Measurements from ENCODE around the gene SRCAP. TPM values are rescaled to one million over a fixed set of nuclear protein-coding genes. Genes with fewer than 3 reads are reported as not detected.
A peak's percentile ranks its signal among the peaks of the same experiment; 100 is the strongest.

The SRCAP gene
- total RNA-seq, 1 experiment from 2014 or later, result 116 TPM

GRCh38 chr16:30775131-30775391 is 76.1 kb downstream of the SRCAP start:
- 0 out of 2 replicates have a peak, but pooled peaks cover 3% of the 10 kb centered on the region for H4K20me1 ChIP-seq (ENCODE audit: insufficient read depth)
- H3K4me3 ChIP-seq, result peak overlapping the region; percentile 84
- peaks cover 3% of the 10 kb centered on the region for H3K79me2 ChIP-seq (ENCODE audit: low read depth)
- no peak overlapping the region for H3K27ac ChIP-seq
- peak overlapping the region; percentile 93 for H3K4me2 ChIP-seq
- no peaks in the 10 kb centered on the region for H3K9me3 ChIP-seq (ENCODE audit: insufficient read depth, low read depth)
- intact Hi-C loops (cut with micrococcal nuclease; ENCODE audit: unreplicated experiment), result loop anchor here (5.0 kb wide), 2 partner anchors 33 to 37 kb away; a partner anchor contains a TSS
- DNase-seq, result no peak
- peaks cover 8% of the 10 kb centered on the region; the same call in 1 of the 2 replicates for H3K4me1 ChIP-seq (replicated peaks; ENCODE audit: insufficient read depth)
- H2AFZ ChIP-seq, result no peak overlapping the region
- no peaks in the 10 kb centered on the region for H3K27me3 ChIP-seq (ENCODE audit: insufficient read depth, low read depth)
- no peaks in the 10 kb centered on the region for H3K9me2 ChIP-seq (ENCODE audit: insufficient read depth)
- ChIA-PET POLR2A (ENCODE audit: unreplicated experiment) (interaction anchor here (0.6 to 1.5 kb wide), 3 partner anchors 27 to 42 kb away, joined by 4 to 6 read pairs (median 5); partner anchors contain the start of gene PHKG2), CTCF (interaction anchor here (0.9 kb wide), 1 partner anchor 167 kb away, joined by 4 read pairs; no protein-coding TSS in a partner anchor)
- TF ChIP-seq EZH2 (IDR thresholded peaks at IDR 0.05; ENCODE audit: low read depth), result no peak
- no peak for TF ChIP-seq CTCF (conservative IDR thresholded peaks at IDR 0.05)
- H3K36me3 ChIP-seq (ENCODE audit: low read depth), result peaks cover 13% of the 10 kb centered on the region; the same call in 1 of the 2 replicates
- BruUV-seq (replicated peaks), result no TSS peak
- H3F3A ChIP-seq (ENCODE audit: insufficient read depth, low read depth), result peaks cover 45% of the 10 kb centered on the region; the same call in 1 of the 2 replicates

- Histone ChIP-seq H3K36me3 (ENCODE audit: low read depth) (peaks cover 8% of the 10 kb centered on the region; the same call in 1 of the 2 replicates), H3K79me2 (ENCODE audit: low read depth) (peaks cover 3% of the 10 kb centered on the region)
- TF ChIP-seq EZH2 (IDR thresholded peaks at IDR 0.05; ENCODE audit: low read depth), result no peak
- TF ChIP-seq CTCF (conservative IDR thresholded peaks at IDR 0.05), result no peak; the same call in 1 of the 2 replicates
Measured at GRCh38 chr16:30775392-30776188, 76.6 kb downstream of the SRCAP start.

GRCh38 chr16:30777591-30778297 is 78.8 kb downstream of the SRCAP start:
- no peak overlapping the region for H3K27ac ChIP-seq
- H2AFZ ChIP-seq, result no peak overlapping the region
- intact Hi-C loops (cut with micrococcal nuclease; ENCODE audit: unreplicated experiment), result loop anchor here (5.0 kb wide), 2 partner anchors 35 kb away; a partner anchor contains a TSS
- H3K4me1 ChIP-seq (replicated peaks; ENCODE audit: insufficient read depth), result peaks cover 8% of the 10 kb centered on the region; the same call in 1 of the 2 replicates
- H3K36me3 ChIP-seq (ENCODE audit: low read depth), result 0 out of 2 replicates have a peak, but pooled peaks cover 3% of the 10 kb centered on the region
- CTCF ChIA-PET, result interaction anchor here (0.6 kb wide), 1 partner anchor 10 kb away, joined by 3 read pairs; no protein-coding TSS in a partner anchor
- peaks cover 52% of the 10 kb centered on the region; the same call in 1 of the 2 replicates for H3F3A ChIP-seq (ENCODE audit: insufficient read depth, low read depth)
- no peaks in the 10 kb centered on the region for H3K9me2 ChIP-seq (ENCODE audit: insufficient read depth)
- POLR2A ChIA-PET (ENCODE audit: unreplicated experiment), result no interaction called here
- no peaks in the 10 kb centered on the region for H3K9me3 ChIP-seq (ENCODE audit: insufficient read depth, low read depth)
- TF ChIP-seq EZH2 (IDR thresholded peaks at IDR 0.05; ENCODE audit: low read depth), result no peak
- TF ChIP-seq CTCF (conservative IDR thresholded peaks at IDR 0.05), result no peak
- no TSS peak for BruUV-seq (replicated peaks)
- H3K4me3 ChIP-seq, result no peak overlapping the region
- H4K20me1 ChIP-seq (ENCODE audit: insufficient read depth), result no peaks in the 10 kb centered on the region
- peaks cover 3% of the 10 kb centered on the region for H3K79me2 ChIP-seq (ENCODE audit: low read depth)
- peak in 1 of 2 experiments; percentile 17 for DNase-seq
- no peaks in the 10 kb centered on the region for H3K27me3 ChIP-seq (ENCODE audit: insufficient read depth, low read depth)
- no peak overlapping the region for H3K4me2 ChIP-seq

More at GRCh38 chr16:30775392-30776188, 76.6 kb downstream of the SRCAP start:
- Histone ChIP-seq H3F3A (ENCODE audit: insufficient read depth, low read depth) (peaks cover 43% of the 10 kb centered on the region; the same call in 1 of the 2 replicates), H4K20me1 (ENCODE audit: insufficient read depth) (0 out of 2 replicates have a peak, but pooled peaks cover 3% of the 10 kb centered on the region), H3K4me1 (replicated peaks; ENCODE audit: insufficient read depth) (peaks cover 8% of the 10 kb centered on the region; the same call in 1 of the 2 replicates), H3K27ac (peak overlapping the region; percentile 73), H3K4me3 (peak overlapping the region; percentile 84), H3K27me3 (ENCODE audit: insufficient read depth, low read depth) (no peaks in the 10 kb centered on the region), H2AFZ (peak overlapping the region; percentile 79), H3K9me2 (ENCODE audit: insufficient read depth) (no peaks in the 10 kb centered on the region), H3K9me3 (ENCODE audit: insufficient read depth, low read depth) (no peaks in the 10 kb centered on the region), H3K4me2 (peak overlapping the region; percentile 93)
- intact Hi-C loops (cut with micrococcal nuclease; ENCODE audit: unreplicated experiment), result loop anchor here (5.0 kb wide), 2 partner anchors 33 to 37 kb away; a partner anchor contains a TSS
- CTCF ChIA-PET, result interaction anchor here (0.9 kb wide), 1 partner anchor 166 kb away, joined by 4 read pairs; no protein-coding TSS in a partner anchor
- peak; percentile 71 to 79 for DNase-seq
- POLR2A ChIA-PET (ENCODE audit: unreplicated experiment), result interaction anchor here (0.6 to 1.5 kb wide), 5 partner anchors 27 to 662 kb away, joined by 4 to 6 read pairs (median 4); partner anchors contain the start of gene PHKG2
- no TSS peak for BruUV-seq (replicated peaks)

All from PC-9 (cell line).